Natural killer cell (primary cell): ENCODE results near the gene TRIM38. TPM values are rescaled to one million over a fixed set of nuclear protein-coding genes. Genes with fewer than 3 reads are reported as not detected.
"Not testable (repeated sequence)": the region's sequence is repeated elsewhere in the genome, so short reads cannot be mapped to it uniquely, and the experiment has no call there.

ENCODE experiments used
- ATAC-seq, 3 donors: fragments of 150-1000 bp in 2 of 3; fragments of 200-7000 bp in 1 of 3; cut with Tn5 transposase; 1 replicate in 1 of 3; 2 replicates in 2 of 3; pipeline ENCODE4 v1.10.0; 2021; ENCODE audit warnings: mild to moderate bottlenecking in 2 of 3, moderate library complexity in 2 of 3
- DNase-seq, 2 donors: peaks; one replicate each; pipeline versions ENCODE4 v3.0.0 to v3.0.0-alpha.2; 2013 to 2021; ENCODE audit warnings: mixed read lengths in 1 of 2
- H3K27ac ChIP-seq: one replicate; pipeline ENCODE4 v1.5.1; 2013; ENCODE audit warnings: mild to moderate bottlenecking, low read length
- H3K27me3 ChIP-seq: one replicate; pipeline ENCODE4 v1.6.1; 2013; ENCODE audit warnings: low read length; ENCODE audit not compliant: control insufficient read depth, insufficient read depth
- H3K36me3 ChIP-seq: one replicate; pipeline ENCODE4 v1.6.1; 2013; ENCODE audit warnings: low read length; ENCODE audit not compliant: control insufficient read depth, insufficient read depth
- H3K4me1 ChIP-seq: one replicate; pipeline ENCODE4 v1.6.1; 2013; ENCODE audit warnings: low read length; ENCODE audit not compliant: control insufficient read depth, insufficient read depth
- H3K4me3 ChIP-seq: one replicate; pipeline ENCODE4 v1.5.1; 2013; ENCODE audit warnings: low read length
- H3K9me3 ChIP-seq: one replicate; pipeline ENCODE4 v1.6.1; 2013; ENCODE audit warnings: low read length; ENCODE audit not compliant: control insufficient read depth, insufficient read depth
- H3K27ac Mint-ChIP-seq, 2 donors: one replicate each; pipeline ENCODE4 v1.8.0; 2022; ENCODE audit warnings: mild to moderate bottlenecking in 2 of 2, mixed read lengths in 2 of 2, moderate library complexity in 1 of 2
- H3K27me3 Mint-ChIP-seq, 2 donors: one replicate each; pipeline ENCODE4 v1.8.0; 2022; ENCODE audit warnings: low read depth in 2 of 2, mixed read lengths in 2 of 2
- H3K36me3 Mint-ChIP-seq: one replicate; pipeline ENCODE4 v1.8.0; 2022; ENCODE audit warnings: mixed read lengths
- H3K4me1 Mint-ChIP-seq, 2 donors: one replicate each; pipeline ENCODE4 v1.8.0; 2022; ENCODE audit warnings: mixed read lengths in 2 of 2
- H3K4me3 Mint-ChIP-seq: one replicate; pipeline ENCODE4 v1.8.0; 2022; ENCODE audit warnings: mild to moderate bottlenecking, moderate library complexity, mixed read lengths
- H3K9me3 Mint-ChIP-seq, 2 donors: one replicate each; pipeline ENCODE4 v1.8.0; 2022; ENCODE audit warnings: mixed read lengths in 2 of 2
- WGBS: methylation state at CpG from one replicate; pipeline ENCODE4 v1.1.7; 2013; ENCODE audit warnings: missing lambda C conversion rate; ENCODE audit not compliant: insufficient coverage; 5-methylcytosine and 5-hydroxymethylcytosine counted together
- intact Hi-C: fragments of 100-400 bp; cut with micrococcal nuclease; formaldehyde crosslinking; loops from one replicate; pipeline ENCODE4 v1.14.2; 2022
- total RNA-seq, 4 donors: library from RNA; stranded (reverse); fragments of 120-200 nt in 1 of 4; gene quantifications; one replicate each; pipeline versions ENCODE4 v1.2.3 to v1.2.4, GENCODE V29; 2013 to 2022
- TF ChIP-seq, protein P1 (sequence below): fragments of 200-600 bp; IDR thresholded peaks from one replicate; pipeline ENCODE4 v1.8.0; 2022; ENCODE audit warnings: antibody characterized with exemption

Gene TRIM38
- total RNA-seq, 3 donors from 2014 or later (not counting 1 experiment from before 2014, with no cell fraction given): 25.5 to 30.5 (median 27.1) TPM

DNA sequence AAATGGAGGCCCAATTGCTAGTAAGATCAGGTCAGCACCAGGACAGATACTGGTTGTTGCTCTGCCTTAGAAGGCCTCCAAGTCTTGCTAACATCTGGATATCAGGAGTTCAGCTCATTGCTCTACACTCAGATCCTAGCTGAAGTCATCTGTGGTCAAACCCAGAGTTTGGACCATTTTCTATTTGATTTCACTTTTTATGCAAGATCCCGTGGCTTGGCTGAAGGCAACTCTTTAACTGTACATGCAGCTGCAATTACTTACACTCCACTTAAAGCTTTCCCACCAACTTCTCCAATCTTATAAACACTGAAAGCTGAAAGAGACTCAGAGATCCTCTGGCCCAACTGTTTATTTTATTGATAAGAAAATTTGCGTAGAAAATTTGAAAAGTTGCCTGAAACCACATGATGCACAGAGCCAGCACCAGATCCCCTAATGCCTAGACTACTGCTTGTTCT, 34.8 kb upstream of the TRIM38 start:
- no peaks in the 10 kb centered on the region for H3K9me3 Mint-ChIP-seq

DNA sequence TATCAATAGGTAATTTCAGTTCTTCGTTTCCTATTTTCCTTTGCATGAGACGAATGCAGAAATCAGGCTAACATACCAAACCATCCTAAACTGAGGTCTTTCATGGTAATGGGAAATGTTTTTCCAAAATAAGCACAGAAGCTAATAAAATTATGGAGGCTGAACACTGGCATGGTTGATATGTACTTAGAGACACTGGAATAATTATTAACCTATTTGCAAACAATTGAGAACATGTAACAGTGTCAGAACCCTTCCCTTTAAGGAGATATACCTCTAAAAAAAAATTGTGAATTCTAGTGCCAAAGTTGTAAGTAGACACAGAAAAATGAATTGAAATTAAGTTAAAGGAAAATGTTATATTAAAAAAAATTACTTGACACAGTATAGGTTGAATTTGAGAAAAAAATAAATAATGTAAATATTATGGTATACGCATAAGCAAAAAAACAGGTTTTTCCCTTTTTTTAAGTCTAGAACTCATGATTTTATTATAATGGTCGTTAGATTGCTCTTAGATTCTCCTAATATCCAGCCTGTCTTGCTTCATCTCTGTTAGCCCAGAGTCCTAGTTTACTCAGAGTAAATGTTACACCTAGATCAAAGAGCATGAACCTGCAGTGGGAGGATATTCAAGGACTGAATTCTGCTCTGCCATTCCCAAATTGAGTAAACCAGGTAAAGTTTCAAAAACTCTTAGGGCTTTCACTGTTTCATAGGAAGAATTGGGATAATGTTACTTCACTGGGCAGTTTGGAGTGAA, 33.9 kb upstream of the TRIM38 start:
- no peaks in the 10 kb centered on the region for H3K9me3 Mint-ChIP-seq
- H3K27ac Mint-ChIP-seq: no peak overlapping the region
- H3K27me3 ChIP-seq: no peaks in the 10 kb centered on the region
- TF ChIP-seq, protein P1, sequence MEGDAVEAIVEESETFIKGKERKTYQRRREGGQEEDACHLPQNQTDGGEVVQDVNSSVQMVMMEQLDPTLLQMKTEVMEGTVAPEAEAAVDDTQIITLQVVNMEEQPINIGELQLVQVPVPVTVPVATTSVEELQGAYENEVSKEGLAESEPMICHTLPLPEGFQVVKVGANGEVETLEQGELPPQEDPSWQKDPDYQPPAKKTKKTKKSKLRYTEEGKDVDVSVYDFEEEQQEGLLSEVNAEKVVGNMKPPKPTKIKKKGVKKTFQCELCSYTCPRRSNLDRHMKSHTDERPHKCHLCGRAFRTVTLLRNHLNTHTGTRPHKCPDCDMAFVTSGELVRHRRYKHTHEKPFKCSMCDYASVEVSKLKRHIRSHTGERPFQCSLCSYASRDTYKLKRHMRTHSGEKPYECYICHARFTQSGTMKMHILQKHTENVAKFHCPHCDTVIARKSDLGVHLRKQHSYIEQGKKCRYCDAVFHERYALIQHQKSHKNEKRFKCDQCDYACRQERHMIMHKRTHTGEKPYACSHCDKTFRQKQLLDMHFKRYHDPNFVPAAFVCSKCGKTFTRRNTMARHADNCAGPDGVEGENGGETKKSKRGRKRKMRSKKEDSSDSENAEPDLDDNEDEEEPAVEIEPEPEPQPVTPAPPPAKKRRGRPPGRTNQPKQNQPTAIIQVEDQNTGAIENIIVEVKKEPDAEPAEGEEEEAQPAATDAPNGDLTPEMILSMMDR: no peak
- ATAC-seq (no peak), DNase-seq (no peak)
- no peaks in the 10 kb centered on the region for H3K9me3 ChIP-seq
- WGBS: 40% methylated on average over 1 of the region's 4 CpGs
- H3K4me1 Mint-ChIP-seq: no peaks in the 10 kb centered on the region
- no peaks in the 10 kb centered on the region for H3K4me1 ChIP-seq
- intact Hi-C loops: no loop called here
- no peak overlapping the region for H3K27ac ChIP-seq
- H3K4me3 Mint-ChIP-seq: no peak overlapping the region
- no peaks in the 10 kb centered on the region for H3K36me3 ChIP-seq
- peaks cover 4 to 7% of the 10 kb centered on the region in 2 donors for H3K27me3 Mint-ChIP-seq
- H3K4me3 ChIP-seq: no peak overlapping the region
- H3K36me3 Mint-ChIP-seq: no peaks in the 10 kb centered on the region

More for the DNA sequence above, 34.8 kb upstream of the TRIM38 start:
- H3K36me3 Mint-ChIP-seq: no peaks in the 10 kb centered on the region
- 70% methylated on average over 2 of the region's 2 CpGs for WGBS
- H3K4me1 Mint-ChIP-seq: no peaks in the 10 kb centered on the region
- intact Hi-C loops: no loop called here
- no peak overlapping the region for H3K27ac ChIP-seq
- ATAC-seq (no peak), DNase-seq (no peak)
- TF ChIP-seq, protein P1: no peak
- H3K36me3 ChIP-seq: no peaks in the 10 kb centered on the region
- no peaks in the 10 kb centered on the region for H3K4me1 ChIP-seq
- peaks cover 2% of the 10 kb centered on the region for H3K27me3 ChIP-seq
- H3K4me3 Mint-ChIP-seq: no peak overlapping the region
- H3K27me3 Mint-ChIP-seq: peaks cover 7% of the 10 kb centered on the region in 2 donors
- no peaks in the 10 kb centered on the region for H3K9me3 ChIP-seq
- no peak overlapping the region for H3K27ac Mint-ChIP-seq
- no peak overlapping the region for H3K4me3 ChIP-seq

DNA sequence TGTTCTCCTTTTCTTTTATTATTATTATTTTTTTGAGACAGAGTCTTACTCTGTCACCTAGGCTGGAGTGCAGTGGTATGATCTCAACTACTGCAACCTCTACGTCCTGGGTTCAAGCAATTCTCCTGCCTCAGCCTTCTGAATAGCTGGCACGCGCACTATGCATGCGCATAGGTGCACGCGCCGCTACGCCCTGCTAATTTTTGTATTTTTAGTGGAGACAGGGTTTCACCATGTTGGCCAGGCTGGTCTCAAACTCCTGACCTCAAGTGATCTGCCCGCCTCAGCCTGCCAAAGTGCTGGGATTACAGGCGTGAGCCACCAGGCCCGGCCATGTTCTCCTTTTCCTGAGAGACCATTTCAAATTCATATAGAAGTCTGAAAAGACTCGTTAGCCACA, 32.8 kb upstream of the TRIM38 start:
- H3K9me3 Mint-ChIP-seq, H3K9me3 ChIP-seq, H3K27ac Mint-ChIP-seq, H3K27ac ChIP-seq, intact Hi-C loops, H3K4me3 Mint-ChIP-seq, ATAC-seq, H3K36me3 ChIP-seq, H3K4me1 ChIP-seq, DNase-seq, H3K4me3 ChIP-seq, H3K27me3 ChIP-seq, H3K36me3 Mint-ChIP-seq, H3K4me1 Mint-ChIP-seq: not testable (repeated sequence)
- 92% methylated on average over 12 of the region's 12 CpGs for WGBS
- H3K27me3 Mint-ChIP-seq: peaks cover 8 to 11% of the 10 kb centered on the region in 2 donors

DNA sequence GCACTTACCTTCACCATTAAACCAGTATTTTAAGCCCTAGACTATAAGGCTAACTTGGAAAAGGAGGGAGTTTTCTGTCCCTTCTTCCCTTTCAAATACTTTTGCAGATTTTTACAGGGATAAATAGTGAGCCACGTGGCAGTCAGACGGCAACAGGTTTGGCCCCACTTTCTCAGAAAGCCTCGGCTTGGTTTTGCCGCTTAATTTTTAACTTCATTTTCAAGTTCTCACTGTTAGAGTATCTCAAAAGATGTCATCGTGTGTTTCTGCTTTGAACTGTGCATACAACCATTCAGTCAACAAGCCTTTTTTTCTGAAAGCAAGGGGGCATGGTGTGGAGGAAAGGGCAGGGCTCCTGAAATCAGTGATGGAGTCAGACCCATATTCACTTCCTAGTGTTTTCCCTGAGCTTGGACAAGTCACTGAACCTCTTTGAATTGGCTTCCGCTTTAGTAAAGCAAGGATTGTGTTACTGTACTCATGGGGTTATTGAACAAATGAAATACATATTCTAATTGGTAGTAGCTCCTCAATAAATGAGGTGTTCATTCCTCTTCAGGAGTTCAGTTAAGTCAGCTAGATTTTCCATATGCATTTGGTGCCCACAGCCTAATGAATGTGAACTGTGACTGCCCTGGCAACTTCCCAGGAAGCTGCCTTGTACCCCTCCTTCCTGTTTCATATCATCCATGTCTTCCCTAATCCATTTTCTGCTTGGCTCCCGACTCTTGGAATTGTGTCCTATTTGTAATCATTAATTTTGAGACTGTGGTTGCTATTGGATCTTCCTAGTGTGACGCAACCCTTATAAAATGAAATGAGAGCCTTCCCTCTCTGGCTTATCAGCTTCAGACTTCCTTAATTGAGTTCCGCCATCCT, 31.8 kb upstream of the TRIM38 start, which contains the start of gene SLC17A2:
TSS of gene SLC17A2 (minus strand) at position 160 of the 879 bp plus-strand sequence. CDS start 4,895 bp downstream, outside the sequence.
- no peak for DNase-seq
- H3K27me3 Mint-ChIP-seq: peaks cover 11 to 17% of the 10 kb centered on the region in 2 donors
- TF ChIP-seq, protein P1: no peak
- H3K27ac Mint-ChIP-seq: no peak within 1 kb of the TSS
- WGBS: 98% methylated on average over 7 of the region's 9 CpGs
- H3K4me3 Mint-ChIP-seq: no peak within 1 kb of the TSS
- H3K9me3 Mint-ChIP-seq: no peaks in the 10 kb centered on the region
- no peaks in the 10 kb centered on the region for H3K36me3 Mint-ChIP-seq
- H3K27me3 ChIP-seq: no peaks in the 10 kb centered on the region
- no peaks in the 10 kb centered on the region for H3K4me1 Mint-ChIP-seq
- H3K36me3 ChIP-seq: no peaks in the 10 kb centered on the region
- intact Hi-C loops: no loop called here
- no peak within 1 kb of the TSS for H3K27ac ChIP-seq
- ATAC-seq: no peak
- no peak within 1 kb of the TSS for H3K4me3 ChIP-seq
- no peaks in the 10 kb centered on the region for H3K4me1 ChIP-seq
- H3K9me3 ChIP-seq: no peaks in the 10 kb centered on the region
